Measurements from ENCODE around the gene ZNF22.

DNA sequence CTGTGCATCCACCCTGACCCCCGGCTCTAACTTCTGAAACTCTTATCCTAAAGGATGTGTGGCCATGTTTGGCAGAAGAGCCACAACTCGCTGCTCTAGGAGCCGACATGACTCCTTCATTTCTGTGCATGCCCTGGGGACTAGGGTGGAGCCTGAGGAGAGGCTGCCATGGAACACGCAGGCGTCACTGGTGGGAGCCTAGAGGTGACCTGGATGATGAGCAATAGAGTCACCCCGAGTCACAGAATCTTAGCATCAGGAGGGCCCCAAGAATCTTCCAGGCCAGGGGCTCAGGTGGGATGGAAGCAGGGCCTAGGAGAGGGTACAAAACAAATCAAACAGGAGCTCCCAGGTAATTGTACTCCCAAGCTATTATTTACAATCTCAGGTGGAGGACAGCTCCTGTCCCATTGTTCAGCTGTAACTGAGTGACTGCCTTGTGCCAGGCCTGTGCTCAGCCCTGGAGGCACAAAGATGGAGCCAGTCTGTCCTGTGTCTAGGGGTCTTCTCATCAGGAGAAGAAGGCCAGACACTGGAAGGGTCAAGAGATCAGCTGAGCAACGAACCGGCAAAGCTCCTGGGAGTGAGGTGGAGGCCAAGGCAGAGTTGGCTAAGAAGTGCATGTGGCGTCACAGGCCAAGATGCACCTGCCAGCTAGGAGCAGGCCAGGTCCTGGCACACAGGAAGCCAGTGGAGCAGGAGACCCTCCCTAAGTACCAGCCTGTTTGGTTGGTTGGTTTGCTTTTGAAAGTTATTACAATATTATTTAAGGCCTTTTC lies 5.8 kb upstream of the ZNF22 start:
- TF ChIP-seq CTCF (IDR thresholded peaks at IDR 0.05 in 4 of 5, conservative IDR thresholded peaks at IDR 0.05 in 1 of 5), result no peak
- no peak for TF ChIP-seq POLR2A (IDR thresholded peaks at IDR 0.05)
